HEK293 (cell line): ENCODE data around the gene CNDP2.

Experiments used
- CTCF ChIA-PET: fragments of 350-600 bp; formaldehyde crosslinking; extraction: SDS; loops from one replicate; lab custom pipeline; 2021; ENCODE audit warnings: antibody characterized with exemption; lab: Yijun Ruan, JAX
- POLR2A ChIA-PET: fragments of 300-600 bp; formaldehyde crosslinking; extraction: SDS; loops from one replicate; lab custom pipeline; 2020; ENCODE audit warnings: antibody characterized with exemption, inconsistent platforms; lab: Yijun Ruan, JAX
- H3K27ac ChIP-seq: fragments of 200-500 bp; sonication (Bioruptor generic); 2 replicates; pipeline ENCODE4 v1.5.1; 2014; ENCODE audit warnings: low read depth, low read length, control low read depth, inconsistent platforms; ENCODE audit errors: extremely low read depth
- H3K36me3 ChIP-seq, 2 experiments: fragments of 200-500 bp in 1 of 2; sonication (Bioruptor generic) in 1 of 2; 1 replicate in 1 of 2; 2 replicates in 1 of 2; pipeline ENCODE4 v1.5.1; 2014 to 2017; ENCODE audit warnings: inconsistent platforms in 2 of 2, low read length in 2 of 2; ENCODE audit not compliant: control insufficient read depth in 2 of 2, insufficient read depth in 1 of 2
- H3K4me1 ChIP-seq: fragments of 200-500 bp; sonication (Bioruptor generic); 2 replicates; pipeline ENCODE4 v1.5.1; 2014; ENCODE audit warnings: mild to moderate bottlenecking, low read length, inconsistent platforms; ENCODE audit not compliant: control insufficient read depth, insufficient read depth
- H3K4me3 ChIP-seq: 2 replicates; pipeline ENCODE4 v1.5.1; 2011; ENCODE audit warnings: low read depth, mild to moderate bottlenecking, control low read depth, low read length, moderate library complexity
- H3K9me3 ChIP-seq: fragments of 200-500 bp; sonication (Bioruptor generic); 2 replicates; pipeline ENCODE4 v1.5.1; 2014; ENCODE audit warnings: low read depth, low read length, inconsistent platforms; ENCODE audit not compliant: control insufficient read depth, insufficient read depth
- EGR2 ChIP-seq: fragments of 450-650 bp; formaldehyde crosslinking; IDR thresholded peaks from 2 replicates; pipeline ENCODE4 v1.5.1; 2016; ENCODE audit warnings: low read depth, missing biosample characterization, missing genetic modification characterization
- IKZF3 ChIP-seq: fragments of 450-650 bp; IDR thresholded peaks from 2 replicates; pipeline ENCODE4 v1.5.0; 2018; ENCODE audit warnings: missing biosample characterization, mild to moderate bottlenecking, missing genetic modification characterization, moderate library complexity
- OSR2 ChIP-seq: fragments of 450-650 bp; formaldehyde crosslinking; IDR thresholded peaks from 2 replicates; pipeline ENCODE4 v1.5.1; 2016; ENCODE audit warnings: missing biosample characterization, missing genetic modification characterization
- SP2 ChIP-seq: fragments of 450-650 bp; formaldehyde crosslinking; IDR thresholded peaks from 2 replicates; pipeline ENCODE4 v1.5.1; 2016; ENCODE audit warnings: missing biosample characterization, missing genetic modification characterization
- ZFP3 ChIP-seq: fragments of 450-650 bp; formaldehyde crosslinking; IDR thresholded peaks from 2 replicates; pipeline ENCODE4 v1.5.1; 2016; ENCODE audit warnings: low read depth, missing biosample characterization, missing genetic modification characterization
- ZFP41 ChIP-seq: fragments of 450-650 bp; formaldehyde crosslinking; IDR thresholded peaks from 2 replicates; pipeline ENCODE4 v1.5.1; 2016; ENCODE audit warnings: missing biosample characterization, missing genetic modification characterization, borderline replicate concordance
- ZNF16 ChIP-seq: fragments of 450-650 bp; formaldehyde crosslinking; IDR thresholded peaks from 2 replicates; pipeline ENCODE4 v1.5.1; 2016; ENCODE audit warnings: low read depth, missing biosample characterization, missing genetic modification characterization
- ZNF341 ChIP-seq: fragments of 450-650 bp; formaldehyde crosslinking; IDR thresholded peaks from 2 replicates; pipeline ENCODE4; 2016; ENCODE audit warnings: low read depth, missing biosample characterization, missing genetic modification characterization
- ZNF423 ChIP-seq: fragments of 450-650 bp; formaldehyde crosslinking; IDR thresholded peaks from 2 replicates; pipeline ENCODE4 v1.5.1; 2016; ENCODE audit warnings: missing biosample characterization, missing genetic modification characterization
- ZNF530 ChIP-seq: fragments of 450-650 bp; formaldehyde crosslinking; IDR thresholded peaks from 2 replicates; pipeline ENCODE4 v1.5.1; 2016; ENCODE audit warnings: low read depth, missing biosample characterization, missing genetic modification characterization
- ZNF544 ChIP-seq: fragments of 450-650 bp; formaldehyde crosslinking; IDR thresholded peaks from 2 replicates; pipeline ENCODE4 v1.5.0; 2017; ENCODE audit warnings: missing biosample characterization, missing genetic modification characterization
- ZNF558 ChIP-seq: fragments of 450-650 bp; formaldehyde crosslinking; IDR thresholded peaks from 2 replicates; pipeline ENCODE4 v1.5.1; 2016; ENCODE audit warnings: missing biosample characterization, missing genetic modification characterization
- ZNF654 ChIP-seq: fragments of 450-650 bp; formaldehyde crosslinking; IDR thresholded peaks from 2 replicates; pipeline ENCODE4 v1.5.1; 2016; ENCODE audit warnings: low read depth, missing biosample characterization, missing genetic modification characterization
- ZNF747 ChIP-seq: fragments of 450-650 bp; formaldehyde crosslinking; IDR thresholded peaks from 2 replicates; pipeline ENCODE4 v1.5.1; 2016; ENCODE audit warnings: missing biosample characterization, missing genetic modification characterization
- TF ChIP-seq, protein P1 (sequence below): fragments of 450-650 bp; formaldehyde crosslinking; IDR thresholded peaks from 2 replicates; pipeline ENCODE4 v1.5.1; 2016; ENCODE audit warnings: missing biosample characterization, missing genetic modification characterization
- TF ChIP-seq, protein P2 (sequence below): fragments of 450-650 bp; formaldehyde crosslinking; IDR thresholded peaks from 2 replicates; pipeline ENCODE4 v1.5.1; 2016; ENCODE audit warnings: missing biosample characterization, missing genetic modification characterization

Gene CNDP2

GRCh38 chr18:74507097-74507881 lies 11.1 kb downstream of the CNDP2 start:
- POLR2A ChIA-PET, result no interaction called here
- Histone ChIP-seq H3K36me3 (peaks cover 20 to 81% of the 10 kb centered on the region in 2 experiments), H3K9me3 (no peaks in the 10 kb centered on the region), H3K4me3 (no peak overlapping the region), H3K4me1 (no peaks in the 10 kb centered on the region), H3K27ac (no peak overlapping the region)
- CTCF ChIA-PET, result interaction anchor here (0.5 kb wide), 1 partner anchor 41 kb away, joined by 3 read pairs; no protein-coding TSS in a partner anchor
- TF ChIP-seq ZNF16 (tag by site-specific recombination) (no peak), ZNF654 (tag by site-specific recombination) (no peak), IKZF3 (no peak), ZNF558 (no peak), ZNF530 (tag by site-specific recombination) (no peak)
- TF ChIP-seq, all 188 proteins: peak for 0

DNA sequence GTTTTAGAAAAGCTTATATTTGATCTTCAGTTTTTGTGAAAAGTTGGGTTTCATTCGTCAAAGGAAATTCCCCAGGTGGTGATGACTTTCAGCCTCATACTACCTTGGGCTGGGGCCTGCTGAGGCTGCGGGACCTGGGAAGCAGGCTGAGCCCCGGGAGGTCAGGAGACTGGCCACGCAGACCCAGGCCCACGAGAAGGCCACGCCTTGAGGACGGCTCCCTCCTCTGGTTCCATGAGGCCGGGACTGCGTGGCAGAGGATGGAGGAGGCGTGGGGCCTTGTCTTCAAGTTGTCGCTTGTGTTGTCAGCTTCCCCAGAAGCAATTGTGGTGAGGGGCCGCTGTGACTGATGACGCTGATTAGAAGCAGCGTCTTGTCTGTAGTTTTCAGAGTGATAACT lies 11.8 kb downstream of the CNDP2 start:
- POLR2A ChIA-PET, result no interaction called here
- CTCF ChIA-PET, result no interaction called here
- Histone ChIP-seq H3K9me3 (no peaks in the 10 kb centered on the region), H3K27ac (no peak overlapping the region), H3K36me3 (peaks cover 13 to 82% of the 10 kb centered on the region in 2 experiments), H3K4me3 (no peak overlapping the region), H3K4me1 (no peaks in the 10 kb centered on the region)
- TF ChIP-seq ZNF544 (no peak), ZFP3 (no peak), ZNF747 (tag by site-specific recombination) (no peak), ZNF423 (no peak)
- TF ChIP-seq, protein P1, sequence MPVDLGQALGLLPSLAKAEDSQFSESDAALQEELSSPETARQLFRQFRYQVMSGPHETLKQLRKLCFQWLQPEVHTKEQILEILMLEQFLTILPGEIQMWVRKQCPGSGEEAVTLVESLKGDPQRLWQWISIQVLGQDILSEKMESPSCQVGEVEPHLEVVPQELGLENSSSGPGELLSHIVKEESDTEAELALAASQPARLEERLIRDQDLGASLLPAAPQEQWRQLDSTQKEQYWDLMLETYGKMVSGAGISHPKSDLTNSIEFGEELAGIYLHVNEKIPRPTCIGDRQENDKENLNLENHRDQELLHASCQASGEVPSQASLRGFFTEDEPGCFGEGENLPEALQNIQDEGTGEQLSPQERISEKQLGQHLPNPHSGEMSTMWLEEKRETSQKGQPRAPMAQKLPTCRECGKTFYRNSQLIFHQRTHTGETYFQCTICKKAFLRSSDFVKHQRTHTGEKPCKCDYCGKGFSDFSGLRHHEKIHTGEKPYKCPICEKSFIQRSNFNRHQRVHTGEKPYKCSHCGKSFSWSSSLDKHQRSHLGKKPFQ, result no peak

GRCh38 chr18:74508366-74508765 lies 12.2 kb downstream of the CNDP2 start:
- Histone ChIP-seq H3K9me3 (no peaks in the 10 kb centered on the region), H3K27ac (no peak overlapping the region), H3K4me1 (no peaks in the 10 kb centered on the region), H3K36me3 (peaks cover 11 to 82% of the 10 kb centered on the region in 2 experiments), H3K4me3 (no peak overlapping the region)
- CTCF ChIA-PET, result no interaction called here
- POLR2A ChIA-PET, result no interaction called here
- TF ChIP-seq ZNF341 (tag by site-specific recombination) (no peak), OSR2 (tag by site-specific recombination) (no peak), ZFP41 (tag by site-specific recombination) (no peak), SP2 (no peak), EGR2 (tag by site-specific recombination) (no peak)
- TF ChIP-seq, protein P2, sequence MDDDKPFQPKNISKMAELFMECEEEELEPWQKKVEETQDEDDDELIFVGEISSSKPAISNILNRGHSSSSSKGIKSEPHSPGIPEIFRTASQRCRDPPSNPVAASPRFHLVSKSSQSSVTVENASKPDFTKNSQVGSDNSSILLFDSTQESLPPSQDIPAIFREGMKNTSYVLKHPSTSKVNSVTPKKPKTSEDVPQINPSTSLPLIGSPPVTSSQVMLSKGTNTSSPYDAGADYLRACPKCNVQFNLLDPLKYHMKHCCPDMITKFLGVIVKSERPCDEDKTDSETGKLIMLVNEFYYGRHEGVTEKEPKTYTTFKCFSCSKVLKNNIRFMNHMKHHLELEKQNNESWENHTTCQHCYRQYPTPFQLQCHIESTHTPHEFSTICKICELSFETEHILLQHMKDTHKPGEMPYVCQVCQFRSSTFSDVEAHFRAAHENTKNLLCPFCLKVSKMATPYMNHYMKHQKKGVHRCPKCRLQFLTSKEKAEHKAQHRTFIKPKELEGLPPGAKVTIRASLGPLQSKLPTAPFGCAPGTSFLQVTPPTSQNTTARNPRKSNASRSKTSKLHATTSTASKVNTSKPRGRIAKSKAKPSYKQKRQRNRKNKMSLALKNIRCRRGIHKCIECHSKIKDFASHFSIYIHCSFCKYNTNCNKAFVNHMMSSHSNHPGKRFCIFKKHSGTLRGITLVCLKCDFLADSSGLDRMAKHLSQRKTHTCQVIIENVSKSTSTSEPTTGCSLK (tag by site-specific recombination), result no peak
